Aorta (tissue), 5 donors: ENCODE data around the gene THAP12. TPM values are rescaled to one million over a fixed set of nuclear protein-coding genes. Genes with fewer than 3 reads are reported as not detected.

Source experiments
- ATAC-seq: fragments of 200-7000 bp; cut with Tn5 transposase; one replicate; pipeline ENCODE4 v1.9.1; 2022; ENCODE audit warnings: moderate library complexity; ENCODE audit not compliant: low FRiP score
- DNase-seq, 2 donors: peaks; one replicate each; pipeline ENCODE4 v3.0.0-alpha.2; 2020
- H3K27ac ChIP-seq, 2 donors: one replicate each; pipeline ENCODE4 v1.5.1; 2013; ENCODE audit warnings: low read length in 2 of 2, mild to moderate bottlenecking in 2 of 2, moderate library complexity in 2 of 2, control low read depth in 1 of 2, inconsistent platforms in 1 of 2, low read depth in 1 of 2
- H3K27me3 ChIP-seq, 2 donors: one replicate each; pipeline ENCODE4 v1.6.1; 2013; ENCODE audit warnings: control low read depth in 1 of 2, low read length in 1 of 2, mild to moderate bottlenecking in 1 of 2, moderate library complexity in 1 of 2; ENCODE audit not compliant: insufficient read depth in 2 of 2, control insufficient read depth in 1 of 2
- H3K36me3 ChIP-seq, 2 donors: one replicate each; pipeline ENCODE4 v1.6.1; 2013; ENCODE audit warnings: control low read depth in 1 of 2, low read length in 1 of 2, mild to moderate bottlenecking in 1 of 2; ENCODE audit not compliant: insufficient read depth in 2 of 2, control insufficient read depth in 1 of 2
- H3K4me1 ChIP-seq, 2 donors: one replicate each; pipeline ENCODE4 v1.6.1; 2013; ENCODE audit warnings: low read length in 2 of 2, control low read depth in 1 of 2, mild to moderate bottlenecking in 1 of 2, moderate library complexity in 1 of 2; ENCODE audit not compliant: insufficient read depth in 2 of 2, control insufficient read depth in 1 of 2
- H3K4me3 ChIP-seq, 2 donors: one replicate each; pipeline ENCODE4 v1.5.1; 2013; ENCODE audit warnings: low read length in 2 of 2, control low read depth in 1 of 2, mild to moderate bottlenecking in 1 of 2
- H3K9me3 ChIP-seq: one replicate; pipeline ENCODE4 v1.6.1; 2013; ENCODE audit warnings: mild to moderate bottlenecking, low read length; ENCODE audit not compliant: control insufficient read depth
- WGBS, 2 donors: extraction: QIAGEN DNeasy Blood & Tissue Kit; methylation state at CpG; one replicate each; pipeline ENCODE4 v1.1.7; 2013; 5-methylcytosine and 5-hydroxymethylcytosine counted together
- intact Hi-C, 2 donors: fragments of 100-400 bp; cut with DNase I; formaldehyde crosslinking; loops; one replicate each; pipeline versions ENCODE4 v1.14.2 to v1.15.0; 2022
- long read RNA-seq, 2 donors: library from polyadenylated mRNA; unstranded; transcript quantifications; one replicate each; pipeline ENCODE4 v2.0.0, GENCODE V29; 2020 to 2021
- polyA plus RNA-seq, 2 donors: library from polyadenylated mRNA; stranded (reverse); fragments of 200-250 nt; gene quantifications; one replicate each; pipeline ENCODE4 v1.2.3, GENCODE V29; 2013
- total RNA-seq, 2 donors: library from RNA; stranded (reverse); fragmentation: NEBNext Ultra II Directional; extraction: Animal tissue kit (Norgen Biotek cat#: 25700); gene quantifications; one replicate each; pipeline ENCODE4 v1.2.1, GENCODE V29; 2021
- donor health status: healthy with polysubstance abuse.
- donor health status: Bipolar disorder and iron deficiency.
- donor health status: DM: no; HTN: no; CAD: no.
- donor health status: DM: no; HTN: no; CAD: no.
- donor health status: DM: yes; HTN: yes; CAD: no.

THAP12 gene, protein sequence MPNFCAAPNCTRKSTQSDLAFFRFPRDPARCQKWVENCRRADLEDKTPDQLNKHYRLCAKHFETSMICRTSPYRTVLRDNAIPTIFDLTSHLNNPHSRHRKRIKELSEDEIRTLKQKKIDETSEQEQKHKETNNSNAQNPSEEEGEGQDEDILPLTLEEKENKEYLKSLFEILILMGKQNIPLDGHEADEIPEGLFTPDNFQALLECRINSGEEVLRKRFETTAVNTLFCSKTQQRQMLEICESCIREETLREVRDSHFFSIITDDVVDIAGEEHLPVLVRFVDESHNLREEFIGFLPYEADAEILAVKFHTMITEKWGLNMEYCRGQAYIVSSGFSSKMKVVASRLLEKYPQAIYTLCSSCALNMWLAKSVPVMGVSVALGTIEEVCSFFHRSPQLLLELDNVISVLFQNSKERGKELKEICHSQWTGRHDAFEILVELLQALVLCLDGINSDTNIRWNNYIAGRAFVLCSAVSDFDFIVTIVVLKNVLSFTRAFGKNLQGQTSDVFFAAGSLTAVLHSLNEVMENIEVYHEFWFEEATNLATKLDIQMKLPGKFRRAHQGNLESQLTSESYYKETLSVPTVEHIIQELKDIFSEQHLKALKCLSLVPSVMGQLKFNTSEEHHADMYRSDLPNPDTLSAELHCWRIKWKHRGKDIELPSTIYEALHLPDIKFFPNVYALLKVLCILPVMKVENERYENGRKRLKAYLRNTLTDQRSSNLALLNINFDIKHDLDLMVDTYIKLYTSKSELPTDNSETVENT
- total RNA-seq (10 to 100 TPM; 36.7 to 41.0 TPM), polyA plus RNA-seq (10 to 100 TPM; 20.4 to 27.7 TPM)
- long read RNA-seq, donor 1, partial matches to known transcripts = 1 of 13 reads
- long read RNA-seq, donor 1, other reads (novel, unspliced or antisense) = 8 of 13 reads
- long read RNA-seq, donor 2, transcript THAP12-203 (6 exons, 882 nt) = minor isoform, 5 of 26 reads
- long read RNA-seq, donor 2, transcript THAP12-201 (5 exons, 3,300 nt) = major isoform, 17 of 26 reads
- long read RNA-seq, donor 2, partial matches to known transcripts = 0 of 26 reads
- long read RNA-seq, donor 2, other reads (novel, unspliced or antisense) = 4 of 26 reads

DNA sequence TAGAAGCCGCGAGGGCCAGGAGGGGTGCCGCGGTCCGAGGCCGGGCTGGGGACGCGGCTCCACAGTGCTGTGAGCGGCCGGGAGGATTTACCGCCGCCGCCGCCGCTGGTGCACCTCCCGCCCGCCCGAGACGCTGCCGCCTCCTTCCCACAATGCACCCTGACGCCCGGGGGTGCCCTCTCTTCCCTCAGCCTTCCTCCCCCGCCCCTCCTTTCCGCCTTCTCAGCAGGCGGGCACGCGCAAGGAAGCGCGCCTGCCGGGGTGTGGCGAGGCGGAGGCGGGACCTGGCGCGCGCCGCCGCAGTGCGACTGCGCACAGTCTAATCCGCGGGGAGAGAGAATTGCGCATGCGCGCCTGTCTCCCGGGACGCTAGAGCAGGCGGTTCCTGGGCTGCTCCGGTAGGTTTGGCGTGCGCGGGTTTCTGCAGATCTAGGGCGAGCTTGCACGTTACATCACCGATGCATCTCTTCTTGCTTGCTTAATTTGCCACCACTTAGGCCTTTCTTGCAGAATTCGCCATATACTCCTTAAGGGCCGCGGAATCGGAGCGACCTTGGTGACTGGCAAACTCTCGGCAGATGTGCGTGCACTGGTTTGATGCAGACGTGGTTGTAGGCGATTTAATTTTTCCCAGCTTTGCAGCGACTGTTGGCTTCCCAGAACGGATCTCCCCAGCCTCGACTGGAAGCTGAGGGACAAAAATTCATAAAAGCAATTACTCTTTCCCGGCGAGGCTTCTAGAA, at the start of gene THAP12, which contains the start of gene GVQW3:
Gene THAP12, minus strand, starts transcription at position 156 of the 743 bp plus-strand sequence. CDS start 296 bp downstream, outside the sequence.
Gene GVQW3, plus strand, starts transcription at position 347 of the 743 bp plus-strand sequence. CDS start 506 bp downstream, outside the sequence.
- Histone ChIP-seq H3K27me3 (no peaks in the 10 kb centered on the region), H3K36me3 (no peaks in the 10 kb centered on the region), H3K4me3 (peak within 1 kb of the TSS; percentile 71 to 90), H3K4me1 (no peaks in the 10 kb centered on the region), H3K27ac (no peak within 1 kb of the TSS), H3K9me3 (no peaks in the 10 kb centered on the region)
- 0 to 1% methylated on average over 57 to 69 of the region's 69 CpGs for WGBS, 2 donors
- intact Hi-C loops = loop anchor here (2.0 to 10.0 kb wide), 3 partner anchors 61 to 294 kb away; partner anchors contain the start of genes EMSY (in 1 of the 2) and LRRC32 (in 1 of the 2)
- peak; percentile 98 to 99 for DNase-seq
- ATAC-seq = peak; percentile 99

DNA sequence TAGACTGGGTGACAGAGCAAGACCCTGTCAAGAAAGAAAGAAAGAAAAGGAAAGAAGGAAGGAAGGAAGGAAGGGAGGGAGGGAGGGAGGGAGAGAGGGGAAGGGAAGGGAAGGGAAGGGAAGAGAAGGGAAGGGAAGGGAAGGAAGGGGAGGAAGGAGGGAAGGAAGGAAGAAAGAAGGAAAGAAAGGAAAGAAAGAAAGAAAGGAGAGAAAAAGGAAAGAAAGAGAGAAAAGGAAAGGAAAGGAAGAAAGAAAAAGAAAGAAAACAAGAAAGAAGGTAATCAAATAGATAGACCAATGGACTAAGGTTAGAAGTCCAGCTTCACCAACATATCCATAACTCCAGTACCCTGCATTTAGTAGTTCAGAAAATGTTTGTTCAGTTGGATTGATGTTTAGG, 45.7 kb upstream of the THAP12 start:
- Histone ChIP-seq H3K27ac (no peak overlapping the region), H3K27me3 (no peaks in the 10 kb centered on the region), H3K36me3 (no peaks in the 10 kb centered on the region), H3K4me1 (peaks cover 0 to 2% of the 10 kb centered on the region in 2 donors), H3K9me3 (no peaks in the 10 kb centered on the region), H3K4me3 (no peak overlapping the region)
- no peak for DNase-seq
- intact Hi-C loops = no loop called here
- ATAC-seq = no peak

DNA sequence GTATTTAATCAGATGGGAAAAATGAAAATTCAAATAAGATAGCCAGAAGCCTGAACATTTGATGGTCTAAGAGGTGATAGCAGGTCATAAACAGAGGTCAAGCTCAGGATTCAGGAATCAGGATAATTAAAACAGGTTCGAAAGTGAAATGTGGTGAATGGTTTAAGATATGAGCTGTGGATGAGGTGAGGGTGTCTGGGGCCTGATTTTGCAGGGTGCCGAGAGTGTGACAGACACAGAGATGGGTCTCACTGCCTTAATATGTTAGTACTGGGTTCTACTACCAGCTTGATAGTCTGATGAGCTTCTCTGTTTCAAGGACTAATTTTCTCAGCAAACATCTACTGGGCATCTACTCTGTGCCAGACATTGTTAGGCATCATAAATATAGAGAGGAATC, 44.0 kb upstream of the THAP12 start:
- Histone ChIP-seq H3K4me1 (peaks cover 0 to 2% of the 10 kb centered on the region in 2 donors), H3K4me3 (no peak overlapping the region), H3K27me3 (no peaks in the 10 kb centered on the region), H3K36me3 (no peaks in the 10 kb centered on the region), H3K27ac (no peak overlapping the region), H3K9me3 (no peaks in the 10 kb centered on the region)
- intact Hi-C loops = no loop called here
- DNase-seq (no peak), ATAC-seq (no peak)
- WGBS, 2 donors = 92 to 97% methylated on average over 2 of the region's 2 CpGs

DNA sequence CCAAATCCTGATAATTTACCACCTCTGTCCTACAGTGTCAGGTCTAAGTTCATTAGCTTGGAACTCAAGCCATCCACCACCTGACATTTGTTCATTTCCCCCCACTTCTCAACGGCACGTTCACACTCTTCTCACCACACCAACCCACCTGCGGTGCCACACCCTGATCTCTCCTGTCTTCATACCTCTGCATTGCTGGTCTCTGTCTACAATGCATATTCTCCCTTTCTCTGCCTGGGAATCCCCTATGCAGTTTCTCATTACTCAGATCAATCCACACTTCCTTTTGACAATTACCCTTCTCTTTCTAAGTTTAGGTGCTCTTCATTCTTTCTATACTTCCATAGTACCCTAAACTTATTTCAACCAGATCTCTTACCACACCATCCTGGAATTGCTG, 43.4 kb upstream of the THAP12 start:
- Histone ChIP-seq H3K4me1 (peaks cover 0 to 2% of the 10 kb centered on the region in 2 donors), H3K9me3 (no peaks in the 10 kb centered on the region), H3K27me3 (no peaks in the 10 kb centered on the region), H3K4me3 (no peak overlapping the region), H3K27ac (no peak overlapping the region), H3K36me3 (no peaks in the 10 kb centered on the region)
- DNase-seq = no peak
- ATAC-seq = no peak
- intact Hi-C loops = no loop called here
- 69 to 80% methylated on average over 3 of the region's 3 CpGs for WGBS, 2 donors

DNA sequence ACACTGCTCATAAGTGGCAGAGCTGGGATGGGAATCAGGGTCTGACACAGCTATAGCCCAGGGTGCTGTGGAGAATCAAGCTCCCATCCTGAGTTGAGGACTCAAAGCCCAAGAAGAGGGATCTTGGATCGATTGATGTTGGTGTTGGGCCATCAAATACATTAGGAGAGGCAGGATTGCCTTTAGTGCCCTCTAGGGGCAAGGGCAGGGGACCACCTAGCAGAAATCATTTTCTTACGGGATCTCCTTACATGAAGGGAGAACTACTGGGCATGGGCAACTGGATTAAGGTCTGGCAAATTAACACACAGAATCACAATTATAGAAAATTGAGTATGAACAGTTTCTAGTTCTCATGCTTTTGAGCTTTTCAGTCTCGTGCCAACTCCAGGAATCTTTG, 39.0 kb upstream of the THAP12 start:
- ATAC-seq = no peak
- 59 to 69% methylated on average over 3 of the region's 3 CpGs for WGBS, 2 donors
- intact Hi-C loops = no loop called here
- Histone ChIP-seq H3K4me1 (no peaks in the 10 kb centered on the region), H3K27ac (no peak overlapping the region), H3K4me3 (no peak overlapping the region), H3K9me3 (no peaks in the 10 kb centered on the region), H3K27me3 (no peaks in the 10 kb centered on the region), H3K36me3 (no peaks in the 10 kb centered on the region)
- no peak for DNase-seq

DNA sequence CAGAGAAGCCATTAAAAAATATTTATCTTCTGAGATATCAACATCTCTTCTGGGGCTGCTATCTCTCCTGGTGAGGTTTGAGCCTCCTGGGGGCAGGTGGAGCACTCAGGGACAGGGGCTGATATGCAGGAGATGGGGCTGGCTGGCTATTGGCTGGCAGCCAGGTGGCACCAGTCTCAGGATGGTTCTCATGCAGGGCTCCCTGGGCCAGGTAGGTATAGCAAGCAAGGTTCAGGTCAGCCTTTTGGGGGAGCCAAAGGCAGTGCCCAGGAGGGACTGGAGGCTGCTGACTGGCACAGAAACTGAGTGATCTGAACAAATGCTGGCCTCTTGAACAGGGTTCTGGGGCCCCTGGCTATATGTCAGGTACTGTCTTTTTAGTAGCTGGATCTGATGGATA, 34.1 kb upstream of the THAP12 start:
- intact Hi-C loops = no loop called here
- no peak for DNase-seq
- Histone ChIP-seq H3K36me3 (no peaks in the 10 kb centered on the region), H3K27me3 (no peaks in the 10 kb centered on the region), H3K4me3 (no peak overlapping the region), H3K9me3 (no peaks in the 10 kb centered on the region), H3K4me1 (no peaks in the 10 kb centered on the region), H3K27ac (no peak overlapping the region)
- ATAC-seq = no peak

DNA sequence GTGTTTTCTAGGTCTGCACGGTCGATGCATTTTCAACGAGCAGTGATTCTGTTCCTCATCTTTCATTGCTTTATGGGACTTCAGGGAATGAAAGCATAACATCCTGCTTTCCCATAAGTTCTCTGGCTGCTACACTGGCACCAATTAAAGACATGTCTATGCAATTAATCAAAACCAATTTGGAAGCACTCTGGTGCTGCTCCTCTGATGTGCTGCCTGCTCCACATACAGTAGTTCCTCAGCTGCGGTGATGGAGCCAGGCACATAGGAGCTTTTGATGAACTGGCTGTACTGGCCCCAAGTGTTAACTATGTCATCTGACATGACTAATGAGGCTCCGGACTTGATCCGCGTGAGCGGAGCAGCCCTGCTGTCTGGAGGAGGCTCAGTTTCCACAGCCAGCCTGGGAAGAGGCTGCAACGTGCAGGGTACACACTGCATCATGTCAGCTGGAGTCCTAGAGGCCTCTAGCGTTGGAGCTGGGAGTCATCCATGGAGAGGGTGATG, 30.0 kb upstream of the THAP12 start:
- peak; percentile 58 for ATAC-seq
- intact Hi-C loops = no loop called here
- 67 to 68% methylated on average over 10 of the region's 10 CpGs for WGBS, 2 donors
- DNase-seq = no peak
- no peaks in the 10 kb centered on the region for H3K9me3 ChIP-seq
- H3K36me3 ChIP-seq = no peaks in the 10 kb centered on the region
- no peaks in the 10 kb centered on the region for H3K27me3 ChIP-seq
- H3K27ac ChIP-seq = no peak overlapping the region
- H3K4me3 ChIP-seq = no peak overlapping the region
- H3K4me1 ChIP-seq = no peaks in the 10 kb centered on the region
